ENCODE measurements around the gene JMJD6.

GRCh38 chr17:76670020-76670717, 56.2 kb downstream of the JMJD6 start:
- no peak for TF ChIP-seq BACH1 (IDR thresholded peaks at IDR 0.05; ENCODE audit: low read length)
- TF ChIP-seq YY1 (IDR thresholded peaks at IDR 0.05; ENCODE audit: low read depth, low read length): no peak
- TF ChIP-seq, protein P1, sequence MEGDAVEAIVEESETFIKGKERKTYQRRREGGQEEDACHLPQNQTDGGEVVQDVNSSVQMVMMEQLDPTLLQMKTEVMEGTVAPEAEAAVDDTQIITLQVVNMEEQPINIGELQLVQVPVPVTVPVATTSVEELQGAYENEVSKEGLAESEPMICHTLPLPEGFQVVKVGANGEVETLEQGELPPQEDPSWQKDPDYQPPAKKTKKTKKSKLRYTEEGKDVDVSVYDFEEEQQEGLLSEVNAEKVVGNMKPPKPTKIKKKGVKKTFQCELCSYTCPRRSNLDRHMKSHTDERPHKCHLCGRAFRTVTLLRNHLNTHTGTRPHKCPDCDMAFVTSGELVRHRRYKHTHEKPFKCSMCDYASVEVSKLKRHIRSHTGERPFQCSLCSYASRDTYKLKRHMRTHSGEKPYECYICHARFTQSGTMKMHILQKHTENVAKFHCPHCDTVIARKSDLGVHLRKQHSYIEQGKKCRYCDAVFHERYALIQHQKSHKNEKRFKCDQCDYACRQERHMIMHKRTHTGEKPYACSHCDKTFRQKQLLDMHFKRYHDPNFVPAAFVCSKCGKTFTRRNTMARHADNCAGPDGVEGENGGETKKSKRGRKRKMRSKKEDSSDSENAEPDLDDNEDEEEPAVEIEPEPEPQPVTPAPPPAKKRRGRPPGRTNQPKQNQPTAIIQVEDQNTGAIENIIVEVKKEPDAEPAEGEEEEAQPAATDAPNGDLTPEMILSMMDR (IDR thresholded peaks at IDR 0.05; ENCODE audit: control extremely low read depth in 1 of 3, insufficient read depth in 1 of 3, low read depth in 1 of 3, low read length in 3 of 3): no peak
- no peak for TF ChIP-seq GABPA (IDR thresholded peaks at IDR 0.05; ENCODE audit: borderline replicate concordance, insufficient read depth, low read length)

All from H1 (cell line).